Retinal pigment epithelial cell (primary cell): ENCODE measurements around the gene TDRD12.

Source experiments
- DNase-seq: peaks from one replicate; pipeline ENCODE4 v3.0.0-alpha.2; 2010; ENCODE audit warnings: low read depth
- H3K4me3 ChIP-seq: 2 replicates; pipeline ENCODE4 v1.5.1; 2011; ENCODE audit warnings: mild to moderate bottlenecking, low read length, control low read depth, moderate library complexity
- CTCF ChIP-seq: conservative IDR thresholded peaks from 2 replicates; pipeline ENCODE4 v1.5.1; 2011; ENCODE audit warnings: low read depth, low read length, control low read depth, inconsistent platforms

The TDRD12 gene

GRCh38 chr19:32674931-32675719 is 44.4 kb upstream of the TDRD12 start, which contains the start of gene ANKRD27:
TSS of gene ANKRD27 (minus strand) at chr19:32675180. CDS start at chr19:32659015, 16,165 bp downstream.
- TF ChIP-seq CTCF, result no peak
- peak within 1 kb of the TSS; percentile 76 for H3K4me3 ChIP-seq
- DNase-seq, result peak; percentile 86

GRCh38 chr19:32675720-32676185 is 43.8 kb upstream of the TDRD12 start, which contains the start of gene RGS9BP:
TSS of gene RGS9BP (plus strand) at chr19:32675848. CDS start at chr19:32676264, 416 bp downstream.
- TF ChIP-seq CTCF, result no peak
- H3K4me3 ChIP-seq, result peak within 1 kb of the TSS; percentile 76
- no peak for DNase-seq

- H3K4me3 ChIP-seq, result no peak overlapping the region
- TF ChIP-seq CTCF, result no peak
- DNase-seq, result no peak
Observed at GRCh38 chr19:32676186-32676894, 43.2 kb upstream of the TDRD12 start.

GRCh38 chr19:32676895-32677359 is 42.6 kb upstream of the TDRD12 start:
- peak overlapping the region; percentile 21 for H3K4me3 ChIP-seq
- no peak for DNase-seq

GRCh38 chr19:32677657-32678056 is 41.9 kb upstream of the TDRD12 start:
- peak overlapping the region; percentile 21 for H3K4me3 ChIP-seq
- TF ChIP-seq CTCF, result peak; percentile 41
- peak; percentile 99 for DNase-seq

More at GRCh38 chr19:32676895-32677359, 42.6 kb upstream of the TDRD12 start:
- no peak for TF ChIP-seq CTCF

GRCh38 chr19:32680986-32681385 is 38.6 kb upstream of the TDRD12 start:
- no peak overlapping the region for H3K4me3 ChIP-seq
- no peak for TF ChIP-seq CTCF
- no peak for DNase-seq

GRCh38 chr19:32682317-32682716 is 37.2 kb upstream of the TDRD12 start:
- no peak overlapping the region for H3K4me3 ChIP-seq
- DNase-seq, result no peak
- TF ChIP-seq CTCF, result no peak
